Tibial nerve (tissue), 4 donors: ENCODE measurements around the gene MTA2. TPM values are rescaled to one million over a fixed set of nuclear protein-coding genes. Genes with fewer than 3 reads are reported as not detected.

Source experiments
- DNase-seq, 2 donors: peaks; one replicate each; pipeline ENCODE4 v3.0.0-alpha.2; 2019; ENCODE audit warnings: low spot score in 2 of 2
- H3K27ac ChIP-seq, 4 donors: fragments of 200-600 bp; sonication (generic) in 3 of 4; one replicate each; pipeline ENCODE4 v1.5.1; 2017 to 2019; ENCODE audit warnings: mild to moderate bottlenecking in 1 of 4
- H3K27me3 ChIP-seq, 2 donors: fragments of 200-600 bp; sonication (generic) in 1 of 2; one replicate each; pipeline versions ENCODE4 v1.5.1 to v1.6.0; 2017 to 2019
- H3K36me3 ChIP-seq, 3 donors: fragments of 200-600 bp; sonication (generic); one replicate each; pipeline ENCODE4 v1.5.1; 2018 to 2019
- H3K4me1 ChIP-seq, 4 donors: fragments of 200-600 bp; sonication (generic) in 3 of 4; one replicate each; pipeline ENCODE4 v1.5.1; 2017 to 2019
- H3K4me3 ChIP-seq, 4 donors: fragments of 200-600 bp; sonication (generic) in 3 of 4; one replicate each; pipeline ENCODE4 v1.5.1; 2017 to 2019; ENCODE audit warnings: mild to moderate bottlenecking in 1 of 4, moderate library complexity in 1 of 4
- H3K9me3 ChIP-seq, 4 donors: fragments of 200-600 bp; sonication (generic) in 3 of 4; one replicate each; pipeline ENCODE4 v1.5.1; 2017 to 2019
- EP300 ChIP-seq, 2 donors: sonication (generic); formaldehyde crosslinking; IDR thresholded peaks; one replicate each; pipeline ENCODE4 v1.6.1; 2017; ENCODE audit warnings: antibody characterized with exemption in 2 of 2, mild to moderate bottlenecking in 1 of 2
- POLR2A ChIP-seq, 2 donors: fragments of 450-650 bp; IDR thresholded peaks; one replicate each; pipeline ENCODE4 v1.6.1; 2017; ENCODE audit warnings: antibody characterized with exemption in 2 of 2, mild to moderate bottlenecking in 2 of 2, moderate library complexity in 2 of 2
- WGBS, 2 donors: methylation state at CpG; one replicate each; pipeline ENCODE4 v1.1.5; 2018; 5-methylcytosine and 5-hydroxymethylcytosine counted together
- total RNA-seq, 4 donors: library from RNA; depleted of rRNA; stranded (reverse); fragments of >200 nt; gene quantifications; one replicate each; pipeline ENCODE4 v1.1.0, GENCODE V29; 2016
- TF ChIP-seq, protein P1 (sequence below), 5 experiments: fragments of 200-600 bp in 3 of 5; fragments of 450-650 bp in 2 of 5; sonication (generic) in 3 of 5; IDR thresholded peaks; one replicate each; pipeline ENCODE4 v1.5.1; 2016 to 2019; ENCODE audit warnings: antibody characterized with exemption in 5 of 5, mild to moderate bottlenecking in 3 of 5, moderate library complexity in 2 of 5

Gene MTA2
- total RNA-seq, 4 donors from 2014 or later, result 79.5 to 95.3 (median 88.8) TPM

DNA sequence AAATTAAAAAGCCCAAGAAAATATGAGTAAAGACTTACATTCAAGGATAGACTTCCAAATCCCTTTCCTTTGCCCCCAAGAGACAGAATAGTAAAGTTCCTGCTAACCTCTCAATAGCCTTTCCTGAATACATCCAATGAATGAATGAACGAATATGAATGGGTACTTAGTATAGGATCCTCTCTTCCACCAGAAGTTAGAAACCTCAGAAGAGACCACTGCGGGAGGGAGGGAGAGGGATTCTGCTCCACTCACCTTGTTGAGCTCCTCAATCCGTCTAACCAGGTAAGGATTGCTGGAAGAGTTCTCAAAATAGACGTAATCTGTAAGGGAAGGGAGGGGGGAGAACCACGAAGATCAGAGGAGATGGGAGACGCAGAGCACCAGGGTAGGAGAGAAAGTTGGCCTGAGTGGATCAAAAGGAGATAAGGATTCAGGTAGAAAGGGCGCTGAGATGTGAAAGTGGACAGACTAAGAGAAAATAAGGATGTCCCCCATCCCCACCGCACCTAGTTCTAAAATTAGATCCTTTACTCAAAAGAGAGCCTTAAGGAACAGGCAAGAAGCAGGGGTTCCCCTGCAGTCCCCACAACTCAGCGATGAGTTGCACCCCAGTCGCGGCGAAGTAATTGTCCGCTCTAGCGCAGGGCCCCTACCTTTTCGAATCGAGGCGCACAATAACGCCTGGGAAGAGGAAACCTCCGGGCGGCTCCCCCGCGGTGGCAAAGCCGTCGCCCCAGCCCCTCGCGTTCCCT is 1.1 kb downstream of the MTA2 start:
- no peaks in the 10 kb centered on the region for H3K27me3 ChIP-seq
- WGBS, 2 donors, result 0 to 1% methylated on average over 21 to 24 of the region's 26 CpGs
- no peaks in the 10 kb centered on the region for H3K9me3 ChIP-seq
- H3K27ac ChIP-seq, result peak overlapping the region; percentile 79 to 99 (median 98)
- peaks cover 5 to 47% (median 16%) of the 10 kb centered on the region in 3 donors for H3K36me3 ChIP-seq
- H3K4me3 ChIP-seq, result peak overlapping the region; percentile 79 to 99 (median 85)
- peaks cover 4 to 67% (median 28%) of the 10 kb centered on the region in 4 donors for H3K4me1 ChIP-seq
- TF ChIP-seq EP300 (IDR thresholded peaks at IDR 0.05) (no peak), POLR2A (IDR thresholded peaks at IDR 0.05) (no peak)
- TF ChIP-seq, protein P1, sequence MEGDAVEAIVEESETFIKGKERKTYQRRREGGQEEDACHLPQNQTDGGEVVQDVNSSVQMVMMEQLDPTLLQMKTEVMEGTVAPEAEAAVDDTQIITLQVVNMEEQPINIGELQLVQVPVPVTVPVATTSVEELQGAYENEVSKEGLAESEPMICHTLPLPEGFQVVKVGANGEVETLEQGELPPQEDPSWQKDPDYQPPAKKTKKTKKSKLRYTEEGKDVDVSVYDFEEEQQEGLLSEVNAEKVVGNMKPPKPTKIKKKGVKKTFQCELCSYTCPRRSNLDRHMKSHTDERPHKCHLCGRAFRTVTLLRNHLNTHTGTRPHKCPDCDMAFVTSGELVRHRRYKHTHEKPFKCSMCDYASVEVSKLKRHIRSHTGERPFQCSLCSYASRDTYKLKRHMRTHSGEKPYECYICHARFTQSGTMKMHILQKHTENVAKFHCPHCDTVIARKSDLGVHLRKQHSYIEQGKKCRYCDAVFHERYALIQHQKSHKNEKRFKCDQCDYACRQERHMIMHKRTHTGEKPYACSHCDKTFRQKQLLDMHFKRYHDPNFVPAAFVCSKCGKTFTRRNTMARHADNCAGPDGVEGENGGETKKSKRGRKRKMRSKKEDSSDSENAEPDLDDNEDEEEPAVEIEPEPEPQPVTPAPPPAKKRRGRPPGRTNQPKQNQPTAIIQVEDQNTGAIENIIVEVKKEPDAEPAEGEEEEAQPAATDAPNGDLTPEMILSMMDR (IDR thresholded peaks at IDR 0.05), result no peak
- DNase-seq, result no peak

GRCh38 chr11:62599901-62600300 is 1.8 kb downstream of the MTA2 start:
- H3K4me1 ChIP-seq, result peaks cover 4 to 61% (median 28%) of the 10 kb centered on the region in 4 donors
- peaks cover 5 to 47% (median 21%) of the 10 kb centered on the region in 3 donors for H3K36me3 ChIP-seq
- TF ChIP-seq, protein P1 (IDR thresholded peaks at IDR 0.05), result no peak
- TF ChIP-seq EP300 (IDR thresholded peaks at IDR 0.05) (no peak), POLR2A (IDR thresholded peaks at IDR 0.05) (no peak)
- WGBS, 2 donors, result 30 to 36% methylated on average over 5 of the region's 5 CpGs
- H3K27me3 ChIP-seq, result no peaks in the 10 kb centered on the region
- H3K27ac ChIP-seq, result peak overlapping the region; percentile 79 to 99 (median 98)
- no peaks in the 10 kb centered on the region for H3K9me3 ChIP-seq
- DNase-seq, result no peak
- H3K4me3 ChIP-seq, result peak overlapping the region; percentile 79 to 99 (median 85)

DNA sequence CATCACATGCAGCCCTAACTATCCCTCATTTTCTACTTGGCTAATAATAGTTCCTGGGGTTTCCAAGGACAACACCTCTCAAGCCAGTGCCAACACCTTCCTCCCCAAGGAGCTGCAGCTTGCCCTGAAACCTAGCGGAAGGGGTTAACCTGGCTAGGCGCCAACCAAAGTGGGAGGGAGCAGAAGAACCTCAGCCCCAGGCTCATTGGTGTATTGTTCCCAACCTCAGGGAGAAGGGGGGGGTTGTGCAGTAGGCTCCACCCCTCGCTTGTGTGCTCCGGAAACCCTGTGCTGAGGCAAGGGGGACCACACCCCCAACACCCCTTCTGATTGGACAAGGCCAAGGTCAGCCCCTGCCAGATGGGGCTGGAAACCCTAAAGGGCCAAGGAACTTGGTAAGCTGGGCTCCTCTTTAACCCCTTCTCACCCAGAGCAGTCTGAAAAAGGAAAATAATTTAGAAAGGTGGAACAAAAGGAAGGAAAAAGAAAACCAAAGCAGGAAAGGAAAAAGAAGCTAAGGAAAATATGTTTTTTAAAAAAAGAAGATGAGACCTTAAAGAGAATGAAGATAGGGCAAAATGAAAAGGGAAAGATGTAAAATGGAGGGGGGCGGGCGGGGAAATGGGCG is 2.5 kb downstream of the MTA2 start:
- TF ChIP-seq EP300 (IDR thresholded peaks at IDR 0.05) (peak; percentile 79 to 87), POLR2A (IDR thresholded peaks at IDR 0.05) (no peak)
- TF ChIP-seq, protein P1 (IDR thresholded peaks at IDR 0.05), result peak in 1 of 5 experiments; percentile 33
- peaks cover 4 to 59% (median 28%) of the 10 kb centered on the region in 4 donors for H3K4me1 ChIP-seq
- H3K27ac ChIP-seq, result peak overlapping the region; percentile 79 to 99 (median 98)
- H3K27me3 ChIP-seq, result no peaks in the 10 kb centered on the region
- DNase-seq, result peak; percentile 91 to 96
- WGBS, 2 donors, result 27 to 29% methylated on average over 6 to 7 of the region's 7 CpGs
- no peaks in the 10 kb centered on the region for H3K9me3 ChIP-seq
- peaks cover 7 to 48% (median 22%) of the 10 kb centered on the region in 3 donors for H3K36me3 ChIP-seq
- peak overlapping the region in 3 of 4 donors; percentile 79 to 99 (median 85) for H3K4me3 ChIP-seq

- TF ChIP-seq POLR2A (IDR thresholded peaks at IDR 0.05), result no peak
- TF ChIP-seq EP300 (IDR thresholded peaks at IDR 0.05), result no peak
- TF ChIP-seq, protein P1 (IDR thresholded peaks at IDR 0.05), result no peak
- H3K9me3 ChIP-seq, result no peaks in the 10 kb centered on the region
- H3K36me3 ChIP-seq, result peaks cover 8 to 50% (median 22%) of the 10 kb centered on the region in 3 donors
- 76 to 89% methylated on average over 8 of the region's 8 CpGs for WGBS, 2 donors
- peaks cover 4 to 70% (median 43%) of the 10 kb centered on the region in 4 donors for H3K4me1 ChIP-seq
- no peak overlapping the region for H3K4me3 ChIP-seq
- no peak for DNase-seq
- peak overlapping the region in 3 of 4 donors; percentile 95 to 99 (median 97) for H3K27ac ChIP-seq
- H3K27me3 ChIP-seq, result no peaks in the 10 kb centered on the region
These were observed 6.5 kb downstream of the MTA2 start for GRCh38 chr11:62595124-62595523.
